Spleen (tissue), 7 donors: ENCODE results near the gene EGFR.

ENCODE experiments used
- CTCF ChIP-seq, 11 experiments: fragments of 200-600 bp in 7 of 11; fragments of 450-650 bp in 4 of 11; sonication (generic) in 4 of 11; IDR thresholded peaks in 8 of 11; conservative IDR thresholded peaks in 3 of 11; 1 replicate in 7 of 11; 2 replicates in 4 of 11; pipeline versions ENCODE4 v1.4.0 to v1.8.0; 2016 to 2021; ENCODE audit warnings: antibody characterized with exemption in 11 of 11, inconsistent platforms in 4 of 11, mild to moderate bottlenecking in 1 of 11
- POLR2AphosphoS5 ChIP-seq, 3 donors: sonication (generic); formaldehyde crosslinking; IDR thresholded peaks; one replicate each; pipeline ENCODE4 v1.5.1; 2017; ENCODE audit warnings: antibody characterized with exemption in 3 of 3
- donor health status: DM: no; HTN: no; CAD: no; lungs with moderate emphysema.
- donor health status: DM: no; HTN: no; CAD: no.
- donor health status: DM: no; HTN: no; CAD: no.

- TF ChIP-seq CTCF (IDR thresholded peaks at IDR 0.05 in 8 of 11, conservative IDR thresholded peaks at IDR 0.05 in 3 of 11) = no peak
- TF ChIP-seq POLR2AphosphoS5 (IDR thresholded peaks at IDR 0.05) = no peak
Observed at GRCh38 chr7:54980521-54980920, 38.3 kb upstream of the EGFR start.
